ENCODE results near the gene SUN1.

DNA sequence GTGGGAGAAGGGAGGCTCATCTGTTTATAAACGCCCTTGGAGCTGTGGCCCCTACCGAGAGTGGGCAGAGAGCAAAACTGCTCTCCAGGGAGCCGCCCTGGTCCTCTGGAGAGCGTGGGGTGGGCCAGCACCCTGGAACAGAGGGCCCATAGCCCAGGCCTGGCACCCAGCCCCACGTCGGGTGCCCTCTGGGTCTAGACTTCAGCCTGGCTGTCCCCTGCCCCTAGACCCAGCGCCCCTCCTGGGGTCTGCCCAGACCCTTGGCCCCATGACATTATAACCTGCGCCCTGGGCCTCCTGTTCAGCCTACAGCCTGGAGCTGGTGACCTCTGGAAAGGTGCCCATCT lies 68.7 kb downstream of the SUN1 start:
- TF ChIP-seq, protein P1, sequence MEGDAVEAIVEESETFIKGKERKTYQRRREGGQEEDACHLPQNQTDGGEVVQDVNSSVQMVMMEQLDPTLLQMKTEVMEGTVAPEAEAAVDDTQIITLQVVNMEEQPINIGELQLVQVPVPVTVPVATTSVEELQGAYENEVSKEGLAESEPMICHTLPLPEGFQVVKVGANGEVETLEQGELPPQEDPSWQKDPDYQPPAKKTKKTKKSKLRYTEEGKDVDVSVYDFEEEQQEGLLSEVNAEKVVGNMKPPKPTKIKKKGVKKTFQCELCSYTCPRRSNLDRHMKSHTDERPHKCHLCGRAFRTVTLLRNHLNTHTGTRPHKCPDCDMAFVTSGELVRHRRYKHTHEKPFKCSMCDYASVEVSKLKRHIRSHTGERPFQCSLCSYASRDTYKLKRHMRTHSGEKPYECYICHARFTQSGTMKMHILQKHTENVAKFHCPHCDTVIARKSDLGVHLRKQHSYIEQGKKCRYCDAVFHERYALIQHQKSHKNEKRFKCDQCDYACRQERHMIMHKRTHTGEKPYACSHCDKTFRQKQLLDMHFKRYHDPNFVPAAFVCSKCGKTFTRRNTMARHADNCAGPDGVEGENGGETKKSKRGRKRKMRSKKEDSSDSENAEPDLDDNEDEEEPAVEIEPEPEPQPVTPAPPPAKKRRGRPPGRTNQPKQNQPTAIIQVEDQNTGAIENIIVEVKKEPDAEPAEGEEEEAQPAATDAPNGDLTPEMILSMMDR (IDR thresholded peaks at IDR 0.05), result no peak
- no peak for TF ChIP-seq POLR2A (IDR thresholded peaks at IDR 0.05)

Measured in uterus (tissue), 2 donors.